GM21737 (cell line): ENCODE results near the gene PEAK1.

Experiments
- ATAC-seq: cut with Tn5 transposase; IDR thresholded peaks from one replicate; pipeline ENCODE4 v1.9.1; 2021; ENCODE audit warnings: mild to moderate bottlenecking, moderate library complexity; ENCODE audit not compliant: unreplicated experiment

Gene PEAK1

DNA sequence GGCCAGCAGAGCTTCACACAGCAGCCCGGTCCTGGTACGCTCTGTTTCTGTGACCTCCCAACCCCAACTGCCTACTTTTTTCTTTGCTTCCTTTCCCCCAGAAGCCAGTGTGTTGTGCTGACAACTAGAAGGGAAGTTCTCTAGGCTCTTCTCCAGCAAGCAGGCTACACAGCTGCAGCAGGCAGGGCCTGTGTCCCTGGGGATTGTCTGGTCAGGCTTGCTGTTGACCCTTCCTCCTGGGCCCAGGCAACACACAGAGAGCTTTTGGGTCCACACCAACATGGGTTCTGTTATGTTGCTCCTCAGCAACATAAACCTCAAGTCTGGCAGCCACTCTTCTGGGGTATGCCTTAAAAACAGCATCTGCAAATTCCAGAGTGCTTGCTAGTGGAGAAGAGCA, 312.8 kb downstream of the PEAK1 start:
- ATAC-seq: no peak

DNA sequence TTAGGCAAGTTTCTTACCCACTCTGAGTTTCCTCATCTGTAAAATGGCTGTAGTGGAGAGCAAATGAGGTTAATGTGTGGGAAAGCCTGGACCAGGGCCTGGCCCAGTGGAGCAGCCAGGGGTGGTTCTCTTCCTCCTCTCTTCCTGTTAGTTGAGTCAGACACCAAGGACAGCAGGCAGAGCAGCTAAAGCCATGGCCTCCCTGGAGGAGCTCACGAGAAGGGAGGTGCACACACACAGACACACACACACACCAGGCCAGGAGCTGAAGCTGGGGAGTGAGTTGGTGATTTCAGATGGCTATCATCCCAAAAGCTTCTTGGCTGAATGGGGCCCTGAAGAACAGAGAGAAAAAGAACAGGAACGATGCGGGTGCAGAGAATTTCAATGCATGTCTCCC, 315.7 kb downstream of the PEAK1 start:
- ATAC-seq: no peak

DNA sequence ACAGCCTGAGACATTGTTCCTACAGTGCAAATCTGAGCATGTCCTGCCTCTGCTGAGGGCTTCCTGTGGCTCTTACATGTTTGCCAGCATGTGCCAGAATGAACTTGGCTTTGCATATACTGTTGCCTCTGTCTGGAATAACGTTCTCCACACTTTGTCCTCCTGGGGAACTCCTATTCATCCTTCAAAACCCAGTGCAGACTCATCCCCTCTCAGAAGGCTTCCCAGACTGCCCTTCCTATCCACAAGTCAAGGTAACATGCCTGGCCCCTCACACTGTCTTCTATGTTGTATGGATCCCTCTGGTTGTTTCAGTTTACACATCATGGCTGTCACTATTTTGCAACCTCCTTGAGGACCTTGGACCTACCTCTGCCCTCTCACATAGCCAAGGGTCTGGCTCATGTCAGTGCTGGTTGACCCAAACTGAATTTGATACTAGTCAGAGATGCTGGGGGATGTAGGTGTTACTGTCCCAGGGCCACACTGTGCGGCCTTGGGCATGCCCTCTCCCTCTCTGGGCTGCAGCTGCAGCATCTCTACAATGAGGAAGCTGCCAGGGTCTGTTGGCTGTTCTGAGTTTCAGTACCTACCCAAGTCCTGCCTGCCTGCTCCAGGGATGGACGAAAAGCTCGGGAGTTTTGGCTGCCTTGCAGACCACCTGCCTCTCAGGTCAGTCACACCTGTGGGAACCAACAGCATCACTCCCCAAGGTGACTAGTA, 320.0 kb downstream of the PEAK1 start:
- ATAC-seq: no peak

DNA sequence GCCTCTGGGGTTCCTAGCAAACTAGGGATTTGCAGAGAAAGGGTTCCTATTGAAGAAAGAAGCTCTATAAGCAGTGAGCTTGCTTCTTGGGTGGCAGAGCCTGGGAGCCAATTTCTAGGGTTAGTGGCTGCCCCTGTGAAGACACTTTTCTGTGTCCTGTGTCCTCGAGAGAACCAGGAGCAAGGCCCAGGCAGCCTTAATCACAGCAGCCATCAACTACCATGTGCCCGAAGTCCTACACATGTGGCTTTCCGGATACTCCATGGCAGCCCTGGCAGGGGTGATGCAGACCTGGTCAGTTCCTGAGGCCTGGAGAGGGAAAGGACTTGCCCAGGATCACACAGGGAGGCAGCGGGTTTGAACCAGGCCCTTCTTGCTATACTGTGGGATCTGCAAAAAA, 321.3 kb downstream of the PEAK1 start:
- no peak for ATAC-seq

DNA sequence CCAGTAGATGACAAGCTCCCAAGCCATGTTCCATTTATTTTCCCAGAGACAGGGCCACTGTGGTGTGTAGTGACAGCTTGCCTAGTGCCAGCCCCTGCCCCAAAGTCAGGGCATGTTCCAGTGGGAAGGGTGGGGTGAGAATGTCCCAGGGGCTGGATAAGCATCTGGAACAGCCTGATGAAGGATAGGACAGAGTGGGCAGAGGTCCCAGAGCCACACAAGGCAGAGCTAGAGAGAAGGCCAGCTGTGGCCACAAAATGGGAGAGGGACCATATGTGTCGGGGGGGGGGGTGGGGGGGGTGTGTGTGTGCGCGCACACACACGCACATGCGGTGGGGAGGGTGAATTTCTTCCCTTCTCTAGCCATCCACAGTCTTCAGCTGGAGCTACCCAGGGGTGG, 322.0 kb downstream of the PEAK1 start:
- ATAC-seq: no peak

DNA sequence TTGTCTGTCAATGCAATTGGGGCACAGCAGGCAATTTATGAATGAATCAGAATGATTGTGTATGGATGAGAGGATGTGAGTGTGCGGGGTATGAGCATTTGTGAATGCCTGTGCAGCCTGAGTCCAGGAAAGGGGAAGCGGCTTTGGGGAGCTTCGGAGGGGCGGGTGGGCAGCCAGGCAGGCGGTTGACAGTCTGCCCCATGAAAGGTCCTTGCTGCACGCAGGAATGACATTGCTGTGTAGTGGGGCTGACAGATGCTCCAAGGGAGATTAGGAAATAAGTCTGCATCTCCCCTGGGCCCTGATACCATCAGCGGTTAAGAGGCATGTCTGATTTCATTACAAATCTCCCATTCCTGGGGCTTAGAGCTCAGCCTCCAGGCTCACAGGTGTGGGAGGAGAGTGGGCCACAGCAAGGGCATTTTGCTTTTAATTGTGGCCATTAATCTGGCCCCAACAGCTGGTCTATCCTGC, 322.6 kb downstream of the PEAK1 start:
- ATAC-seq: no peak

DNA sequence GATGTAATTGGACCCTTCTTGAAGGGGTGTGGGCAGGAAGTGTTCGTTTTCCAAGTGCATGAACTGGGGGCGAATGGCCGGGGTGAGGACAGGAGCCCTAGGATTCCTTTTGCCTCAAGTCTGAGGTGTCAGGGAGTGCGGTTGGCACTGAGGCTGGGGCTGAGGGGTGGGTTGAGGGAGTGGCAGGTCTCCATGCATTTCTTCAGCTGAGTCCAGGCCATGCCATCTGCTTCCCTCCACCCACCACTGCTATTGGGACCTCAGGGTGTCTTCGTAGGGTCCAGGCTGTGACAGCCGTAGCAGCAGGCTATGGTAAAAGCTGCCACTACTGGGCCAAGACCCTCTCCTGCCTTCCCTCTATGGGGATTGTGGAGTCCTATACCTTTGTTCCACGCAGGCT, 323.4 kb downstream of the PEAK1 start:
- no peak for ATAC-seq

DNA sequence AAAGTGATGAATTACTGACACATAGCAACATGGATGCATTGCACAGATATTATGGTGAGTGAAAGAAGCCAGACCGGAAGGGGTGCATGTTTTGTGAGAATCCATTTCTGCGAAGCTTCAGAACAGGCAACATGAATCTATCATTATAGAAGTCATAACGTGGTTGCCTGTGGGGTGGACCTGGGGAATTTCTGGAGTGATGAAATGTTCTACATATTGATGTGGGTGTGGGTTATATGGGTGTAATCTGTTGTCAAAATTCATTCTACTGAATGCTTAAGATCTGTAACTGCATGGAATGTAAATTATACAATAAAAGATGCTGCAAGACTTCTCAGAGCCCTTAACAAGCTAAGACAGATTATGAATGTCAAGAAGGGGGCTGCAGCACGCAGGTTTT, 323.8 kb downstream of the PEAK1 start:
- no peak for ATAC-seq

DNA sequence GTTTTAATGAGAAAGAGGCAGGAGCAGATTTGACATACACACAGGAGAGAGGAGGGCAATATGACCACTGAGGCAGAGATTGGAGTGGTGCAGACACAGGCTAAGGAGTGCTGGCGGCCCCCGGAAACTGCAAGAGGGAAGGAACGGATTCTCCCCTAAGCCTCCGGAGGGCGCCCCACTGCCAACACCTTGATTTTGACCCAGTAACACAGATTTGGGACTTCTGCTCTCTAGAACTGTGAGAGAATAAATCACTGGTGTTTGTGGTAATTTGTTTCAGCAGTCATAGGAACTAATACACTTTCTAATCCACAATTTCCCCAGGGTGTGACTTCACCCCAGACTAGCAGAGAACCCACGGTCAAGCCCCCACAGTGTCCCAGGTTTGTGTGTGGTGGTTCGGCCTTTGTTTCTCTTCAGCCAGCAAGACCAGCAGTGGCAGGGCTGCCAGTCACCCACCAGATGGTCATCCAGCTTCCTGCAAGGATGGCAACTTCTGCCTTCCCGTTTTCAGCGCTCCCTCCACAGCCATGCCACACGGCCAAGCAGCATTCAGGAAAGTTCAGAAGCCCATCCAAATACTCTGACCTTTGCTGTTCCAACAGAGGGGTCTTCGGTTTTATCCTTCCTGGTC, 325.4 kb downstream of the PEAK1 start:
- no peak for ATAC-seq

DNA sequence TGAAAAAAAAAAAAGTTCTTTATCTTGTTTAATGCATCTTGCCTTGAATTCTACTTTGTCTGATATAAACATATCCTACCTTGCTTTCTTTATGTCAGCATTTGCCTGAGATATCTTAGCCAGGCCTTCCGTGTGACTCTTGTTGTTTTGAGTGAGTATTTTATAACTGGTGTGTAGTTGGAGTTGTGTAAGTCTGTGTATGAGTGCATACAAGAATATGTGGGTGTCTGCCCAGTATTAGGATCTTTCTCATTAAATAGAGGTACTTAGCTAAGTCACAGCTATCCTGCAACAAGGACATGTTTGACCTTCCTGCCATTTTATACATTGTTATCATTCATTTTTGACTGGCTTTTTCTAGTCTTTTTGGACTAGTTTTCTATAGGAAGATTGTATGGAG, 326.5 kb downstream of the PEAK1 start:
- no peak for ATAC-seq

DNA sequence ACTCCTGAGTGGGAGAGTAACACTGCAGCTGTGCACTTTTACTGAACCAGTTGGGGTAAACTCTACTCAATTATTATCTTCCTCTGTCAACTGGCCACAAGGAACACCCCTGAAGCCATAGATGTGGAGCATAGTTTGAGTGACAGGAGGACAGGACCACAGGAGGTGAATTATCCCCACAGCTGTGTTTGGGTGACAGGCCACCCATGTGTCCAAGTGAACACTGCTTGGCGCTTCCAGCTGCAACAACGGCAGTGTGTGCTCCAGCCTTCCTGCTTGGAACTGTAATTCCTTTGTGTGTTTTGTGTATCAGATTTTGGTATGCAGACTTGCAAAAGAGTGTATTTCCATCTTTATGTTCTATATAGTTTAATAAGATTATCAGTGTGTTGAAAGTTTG, 328.8 kb downstream of the PEAK1 start:
- no peak for ATAC-seq

DNA sequence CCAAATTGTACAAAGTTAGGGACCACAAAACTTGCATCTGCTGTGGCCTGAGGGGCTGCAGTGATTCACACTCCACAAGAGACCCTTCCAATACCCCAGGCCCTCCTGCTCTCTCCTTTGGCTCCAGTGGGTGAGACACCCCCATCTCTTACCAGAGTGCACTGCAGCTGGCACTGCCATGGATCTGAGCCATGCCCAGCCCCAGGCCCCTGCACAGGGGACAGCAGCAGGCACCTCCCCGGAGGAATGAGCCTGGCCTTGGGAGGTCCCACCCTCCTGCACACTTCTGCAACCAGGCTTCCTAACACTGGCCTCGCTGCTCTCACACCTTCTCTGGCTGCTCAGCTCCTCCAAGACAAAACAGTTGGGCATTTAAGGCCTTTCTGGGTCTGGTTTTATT, 332.7 kb downstream of the PEAK1 start:
- no peak for ATAC-seq

DNA sequence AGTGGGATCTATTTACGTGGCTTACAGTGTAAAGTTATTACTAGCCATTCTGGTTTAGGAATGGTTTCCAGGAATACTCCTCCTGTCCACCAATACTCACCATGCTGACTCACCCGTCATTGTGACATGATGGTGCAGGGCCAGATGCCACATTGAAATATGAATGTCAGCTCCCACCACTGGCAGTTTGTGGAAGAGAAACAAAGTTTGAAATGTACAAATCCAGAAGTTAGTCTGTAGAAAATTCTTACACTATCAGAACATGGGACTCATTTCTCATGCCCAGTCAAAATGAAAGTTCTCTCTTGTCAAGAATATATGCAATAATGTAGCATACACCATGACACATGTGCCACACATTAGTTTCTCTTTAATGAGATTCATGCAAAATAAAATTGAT, 334.6 kb downstream of the PEAK1 start:
- ATAC-seq: no peak

DNA sequence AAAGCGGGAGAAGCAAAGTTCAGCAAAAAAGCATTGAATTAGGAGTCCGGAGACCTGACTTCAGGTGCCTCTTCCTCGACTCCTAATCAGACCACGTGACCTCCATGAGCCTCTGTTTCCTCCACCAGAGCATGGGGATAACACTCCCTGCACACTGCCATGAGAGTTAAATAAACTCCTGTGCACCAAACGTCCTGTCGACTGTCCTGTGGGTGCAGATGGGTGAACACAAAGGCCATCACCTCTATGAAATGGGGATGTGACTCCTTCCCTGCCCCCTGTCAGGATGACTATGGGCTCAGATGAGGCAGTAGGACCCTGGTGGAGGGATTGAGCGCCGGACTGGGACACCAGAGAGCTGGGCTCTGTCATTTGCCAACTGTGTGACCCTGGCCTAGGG, 335.5 kb downstream of the PEAK1 start:
- no peak for ATAC-seq

DNA sequence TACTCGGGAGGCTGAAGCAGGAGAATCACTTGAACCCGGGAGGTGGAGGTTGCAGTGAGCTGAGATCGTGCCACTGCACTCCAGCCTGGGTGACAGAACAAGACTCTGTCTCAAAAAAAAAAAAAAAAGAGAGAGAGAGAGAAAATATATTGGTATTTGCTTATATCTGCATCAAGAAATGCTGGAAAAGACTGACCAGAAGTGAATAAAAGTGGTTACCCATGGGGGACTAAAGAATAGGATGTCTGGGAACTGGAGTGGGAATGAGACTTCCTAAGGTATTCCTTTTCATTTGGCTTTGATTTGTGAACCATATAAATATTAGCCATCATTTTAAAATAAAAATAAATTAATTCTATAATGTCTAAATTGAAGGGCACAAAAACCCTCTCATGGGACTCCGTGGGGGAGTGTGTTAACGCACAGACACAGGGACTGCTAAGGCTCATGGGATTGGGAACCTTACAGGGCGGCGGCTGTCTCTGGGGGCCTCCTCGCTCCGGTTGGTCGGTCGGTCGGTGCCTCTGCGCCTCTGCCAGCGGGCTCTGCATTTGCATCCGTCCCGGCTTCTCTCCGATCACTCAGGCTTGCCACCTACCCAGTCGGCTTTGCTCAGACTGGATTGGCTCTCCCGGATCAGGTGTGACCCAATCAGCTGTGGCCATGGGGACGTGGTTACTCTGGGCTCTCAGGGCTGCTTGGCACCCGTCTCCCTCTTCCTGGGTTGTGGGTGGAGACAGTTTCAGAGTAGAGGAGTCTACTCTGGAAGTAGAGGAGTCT, 336.3 kb downstream of the PEAK1 start:
- peak; percentile 78 for ATAC-seq

DNA sequence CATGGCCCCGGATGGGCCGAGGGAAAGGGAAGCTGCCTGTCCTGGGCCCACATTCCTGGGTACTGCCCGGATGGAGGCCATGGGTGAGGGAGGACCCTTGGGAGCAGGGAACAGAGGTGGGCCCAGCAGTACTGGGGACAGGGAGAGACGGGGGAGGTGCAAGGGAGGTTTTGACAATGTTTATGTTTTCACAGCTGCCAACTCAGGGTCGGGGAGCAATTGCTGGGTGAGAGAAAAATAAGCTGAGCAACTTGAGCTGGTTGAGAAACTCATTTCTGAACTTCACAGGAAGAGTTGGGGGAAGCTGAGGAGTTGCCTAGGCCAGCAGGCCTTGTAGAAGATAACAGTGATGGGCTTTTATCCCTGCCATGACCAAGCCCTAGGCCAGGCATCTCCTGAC, 337.9 kb downstream of the PEAK1 start:
- ATAC-seq: no peak

DNA sequence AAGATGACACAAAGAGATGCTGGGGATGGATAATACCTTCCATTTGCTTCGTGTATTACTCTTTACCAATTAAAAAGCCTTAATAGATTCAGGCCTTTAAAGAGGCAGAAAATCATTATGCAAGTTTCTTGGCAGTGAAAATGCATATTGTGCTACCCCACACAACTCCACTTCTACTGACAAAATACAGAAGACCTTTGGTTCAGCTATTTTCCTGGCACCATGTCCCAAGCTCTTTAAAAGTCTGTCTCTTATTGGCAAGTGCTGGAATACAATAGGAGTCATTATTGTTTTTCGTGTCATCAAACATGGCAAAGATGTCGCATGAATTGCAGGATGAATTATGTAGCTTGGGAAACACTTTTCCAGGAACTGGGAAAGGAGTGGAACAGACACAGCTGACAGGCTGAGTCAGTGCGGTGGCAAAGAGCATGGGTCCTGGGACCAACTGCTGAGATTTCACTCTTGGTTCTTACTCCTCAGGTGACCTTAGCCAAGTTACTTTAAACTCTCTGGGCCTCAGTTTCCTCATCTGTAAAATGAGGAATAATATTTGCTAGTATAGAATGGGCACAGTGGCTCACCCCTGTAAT, 343.5 kb downstream of the PEAK1 start:
- no peak for ATAC-seq

DNA sequence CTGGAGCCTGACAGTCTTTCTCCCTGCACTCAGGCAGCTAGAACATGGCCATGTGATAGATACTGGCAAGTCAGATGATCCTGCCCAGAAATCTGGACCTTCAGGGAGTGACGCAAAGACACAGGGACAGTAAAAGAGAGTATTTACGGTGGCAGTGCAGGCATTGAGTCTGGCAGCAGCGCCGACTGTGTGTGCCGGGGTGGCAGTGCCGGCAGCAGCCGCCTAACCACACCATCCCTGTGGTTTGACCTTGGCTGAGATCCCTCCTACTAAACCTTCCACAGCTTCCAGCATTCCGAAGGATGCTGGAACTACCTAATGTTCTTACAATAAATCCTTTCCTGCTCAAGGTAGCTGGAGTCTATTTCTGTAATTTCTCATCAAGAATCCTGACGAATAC, 344.4 kb downstream of the PEAK1 start:
- no peak for ATAC-seq

DNA sequence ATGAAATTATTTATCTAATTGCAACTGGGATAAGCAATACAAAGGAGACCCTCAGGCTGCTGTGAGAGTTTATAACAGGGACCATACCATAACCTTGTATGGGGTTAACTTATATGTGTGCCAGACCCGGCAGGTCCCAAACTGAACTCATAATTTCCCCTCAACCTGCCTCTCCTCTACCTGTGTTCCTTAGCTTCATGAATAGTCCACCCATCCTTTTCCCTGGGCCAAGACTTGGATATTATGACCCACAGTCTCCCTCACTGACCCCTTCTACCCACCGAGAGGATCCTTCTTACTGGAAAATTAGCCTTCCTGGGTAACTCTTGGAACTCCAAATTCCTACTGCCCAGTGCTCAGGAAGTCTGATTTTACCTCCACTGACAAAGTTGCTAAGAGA, 345.6 kb downstream of the PEAK1 start:
- no peak for ATAC-seq

DNA sequence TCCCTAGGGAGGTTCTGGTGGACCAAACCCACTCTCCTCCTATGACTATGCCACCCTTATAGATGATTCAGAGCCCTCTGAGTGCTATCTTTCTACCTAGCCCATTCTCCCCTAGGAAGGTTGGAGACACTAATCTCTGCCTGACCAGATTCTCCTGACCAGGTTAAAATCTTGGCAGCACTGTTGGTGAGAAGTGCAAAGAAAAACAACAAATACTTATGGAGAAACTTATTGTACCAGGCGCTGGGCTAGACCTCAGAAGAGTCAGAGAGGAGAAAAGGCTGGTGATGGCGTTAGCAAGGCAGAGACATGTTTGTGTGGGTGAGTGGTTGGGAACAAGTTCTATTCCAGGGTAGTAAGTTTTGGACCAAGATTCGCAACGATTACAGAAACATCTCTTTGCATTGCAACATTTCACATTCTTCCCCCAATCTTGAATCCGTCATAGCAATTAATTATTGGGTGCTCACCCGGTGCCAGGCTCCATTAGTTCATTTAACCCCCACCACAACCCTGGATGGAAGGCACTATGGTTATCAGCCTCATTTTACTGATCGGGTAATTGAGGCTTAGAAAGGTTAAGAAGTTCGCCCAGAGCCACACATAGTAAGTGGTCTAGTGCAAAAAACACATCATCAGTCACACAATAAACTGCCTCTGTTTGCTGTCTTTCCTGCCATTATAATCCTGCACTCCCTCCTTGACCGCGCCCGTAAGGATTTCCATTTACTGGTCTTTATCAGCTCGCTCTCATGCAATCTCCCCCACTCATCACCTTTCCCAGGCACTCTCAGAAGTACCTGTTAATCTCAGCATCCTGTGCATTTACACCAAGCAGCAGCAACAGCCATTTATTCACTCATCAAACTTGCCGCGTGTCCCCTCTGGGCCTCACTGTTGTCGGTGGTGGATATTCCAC, 348.3 kb downstream of the PEAK1 start:
- no peak for ATAC-seq
